IMR-90 (cell line): ENCODE measurements around the gene PRR4. TPM values are rescaled to one million over a fixed set of nuclear protein-coding genes. Genes with fewer than 3 reads are reported as not detected.

Experiments used
- ATAC-seq: fragments of 200-7000 bp; cut with Tn5 transposase; 2 replicates; pipeline ENCODE4 v1.9.1; 2020; ENCODE audit warnings: low read depth, mild to moderate bottlenecking, moderate library complexity
- BruUV-seq: library from RNA; stranded (reverse); fragments of 400-500 nt; replicated peaks from 2 replicates; lab custom pipeline; 2021; lab: Mats Ljungman, UMichigan
- CTCF ChIA-PET: fragments of 300-600 bp; formaldehyde crosslinking; extraction: SDS; loops from one replicate; lab custom pipeline; 2021; ENCODE audit warnings: antibody characterized with exemption; lab: Yijun Ruan, JAX
- POLR2A ChIA-PET: fragments of 300-600 bp; sonication (Branson Sonifier 250); formaldehyde crosslinking; loops from one replicate; lab custom pipeline; 2022; ENCODE audit warnings: antibody characterized with exemption; ENCODE audit not compliant: unreplicated experiment; lab: Charles Lee
- DNase-seq: peaks from one replicate; pipeline ENCODE4 v3.0.0; 2013
- H2AFZ ChIP-seq: replicated peaks from 2 replicates; pipeline ENCODE3; 2013; ENCODE audit warnings: low read length, mild to moderate bottlenecking; ENCODE audit not compliant: poor library complexity
- H2AK5ac ChIP-seq: 2 replicates; pipeline ENCODE4 v1.6.1; 2013; ENCODE audit warnings: low read depth, low read length, inconsistent platforms
- H2AK9ac ChIP-seq: replicated peaks from 2 replicates; pipeline ENCODE3; 2013; ENCODE audit warnings: mild to moderate bottlenecking, low read depth, low read length, moderate library complexity; ENCODE audit not compliant: poor library complexity
- H2BK120ac ChIP-seq: 2 replicates; pipeline ENCODE4 v1.6.1; 2013; ENCODE audit warnings: low read depth, low read length, inconsistent platforms
- H2BK15ac ChIP-seq: 3 replicates; pipeline ENCODE4 v1.6.1; 2013; ENCODE audit warnings: low read depth, low read length, inconsistent platforms
- H2BK20ac ChIP-seq: 2 replicates; pipeline ENCODE4 v1.6.1; 2013; ENCODE audit warnings: low read depth, mild to moderate bottlenecking, inconsistent platforms, low read length, moderate library complexity
- H2BK5ac ChIP-seq: 2 replicates; pipeline ENCODE4 v1.6.1; 2013; ENCODE audit warnings: mild to moderate bottlenecking, low read depth, low read length, inconsistent platforms; ENCODE audit not compliant: poor library complexity, severe bottlenecking
- H3K14ac ChIP-seq: replicated peaks from 2 replicates; pipeline ENCODE4 v1.6.1; 2013; ENCODE audit warnings: low read depth, low read length, inconsistent platforms
- H3K18ac ChIP-seq: 2 replicates; pipeline ENCODE4 v1.6.1; 2013; ENCODE audit warnings: low read depth, low read length, control low read depth
- H3K23ac ChIP-seq: 2 replicates; pipeline ENCODE4 v1.6.1; 2013; ENCODE audit warnings: low read depth, low read length, inconsistent platforms
- H3K27ac ChIP-seq: 2 replicates; pipeline ENCODE4 v1.5.1; 2013; ENCODE audit warnings: mild to moderate bottlenecking, control low read depth, low read length; ENCODE audit not compliant: insufficient read depth
- H3K27me3 ChIP-seq: 2 replicates; pipeline ENCODE4 v1.6.1; 2013; ENCODE audit warnings: low read length; ENCODE audit not compliant: control insufficient read depth, insufficient read depth
- H3K36me3 ChIP-seq: 2 replicates; pipeline ENCODE4 v1.6.1; 2013; ENCODE audit warnings: low read length, mixed read lengths; ENCODE audit not compliant: control insufficient read depth, insufficient read depth
- H3K4ac ChIP-seq: 2 replicates; pipeline ENCODE4 v1.6.1; 2013; ENCODE audit warnings: low read depth, low read length, inconsistent platforms
- H3K4me1 ChIP-seq: 2 replicates; pipeline ENCODE4 v1.6.1; 2013; ENCODE audit warnings: low read length, mixed read lengths; ENCODE audit not compliant: control insufficient read depth, insufficient read depth
- H3K4me2 ChIP-seq: 2 replicates; pipeline ENCODE4 v1.6.1; 2013; ENCODE audit warnings: low read depth, mild to moderate bottlenecking, control low read depth, low read length, moderate library complexity
- H3K4me3 ChIP-seq: 2 replicates; pipeline ENCODE4 v1.5.1; 2013; ENCODE audit warnings: low read depth, mild to moderate bottlenecking, control low read depth, low read length, moderate library complexity; ENCODE audit not compliant: insufficient read depth
- H3K56ac ChIP-seq: 2 replicates; pipeline ENCODE4 v1.6.1; 2013; ENCODE audit warnings: low read length, inconsistent platforms; ENCODE audit not compliant: insufficient read depth; ENCODE audit errors: extremely low read depth
- H3K79me1 ChIP-seq, 2 experiments: 2 replicates each; pipeline ENCODE4 v1.6.1; 2013; ENCODE audit warnings: low read length in 2 of 2, inconsistent platforms in 1 of 2, low read depth in 1 of 2
- H3K9ac ChIP-seq: 2 replicates; pipeline ENCODE4 v1.6.1; 2013; ENCODE audit warnings: low read depth, low read length, control low read depth
- H3K9me1 ChIP-seq: 2 replicates; pipeline ENCODE4 v1.6.1; 2013; ENCODE audit warnings: low read length, inconsistent platforms; ENCODE audit not compliant: insufficient read depth
- H3K9me3 ChIP-seq: 2 replicates; pipeline ENCODE4 v1.6.1; 2013; ENCODE audit warnings: low read length; ENCODE audit not compliant: control insufficient read depth, insufficient read depth
- H4K20me1 ChIP-seq: 2 replicates; pipeline ENCODE4 v1.6.1; 2013; ENCODE audit warnings: low read length, inconsistent platforms; ENCODE audit not compliant: insufficient read depth
- H4K5ac ChIP-seq: 2 replicates; pipeline ENCODE4 v1.6.1; 2013; ENCODE audit warnings: mild to moderate bottlenecking, low read depth, low read length, control low read depth
- H4K8ac ChIP-seq, 2 experiments: 2 replicates each; pipeline ENCODE4 v1.6.1; 2013; ENCODE audit warnings: low read depth in 2 of 2, low read length in 2 of 2, control low read depth in 1 of 2, inconsistent platforms in 1 of 2
- H4K91ac ChIP-seq: 2 replicates; pipeline ENCODE4 v1.6.1; 2013; ENCODE audit warnings: low read depth, low read length, inconsistent platforms; ENCODE audit not compliant: insufficient read depth
- CEBPB ChIP-seq: IDR thresholded peaks from 2 replicates; pipeline ENCODE4 v1.6.1; 2012; ENCODE audit warnings: low read depth, low read length, improper control_type of control experiment
- MAZ ChIP-seq: IDR thresholded peaks from 2 replicates; pipeline ENCODE4 v1.6.1; 2012; ENCODE audit warnings: low read depth, mild to moderate bottlenecking, low read length, improper control_type of control experiment, moderate library complexity, borderline replicate concordance
- POLR2A ChIP-seq: IDR thresholded peaks from 2 replicates; pipeline ENCODE4 v1.6.1; 2012; ENCODE audit warnings: mild to moderate bottlenecking, low read depth, low read length
- SMC3 ChIP-seq: fragments of 150-350 bp; IDR thresholded peaks from 2 replicates; pipeline ENCODE4 v1.6.1; 2016; ENCODE audit warnings: low read depth, mild to moderate bottlenecking, antibody characterized with exemption, low read length, moderate library complexity
- WGBS, 2 experiments: methylation state at CpG; one replicate each; pipeline versions ENCODE4 v1.1.5 to v1.1.7; 2013; ENCODE audit warnings: missing lambda C conversion rate in 2 of 2; ENCODE audit not compliant: insufficient read length in 1 of 2; ENCODE audit errors: extremely low coverage in 2 of 2; 5-methylcytosine and 5-hydroxymethylcytosine counted together
- dilution Hi-C: fragments of 300-500 bp; cut with HindIII; formaldehyde crosslinking; loops from one replicate; pipeline ENCODE4 v1.14.3; 2018; ENCODE audit warnings: low sequenced_read_pairs; ENCODE audit not compliant: unreplicated experiment
- in situ Hi-C: fragments of 300-500 bp; cut with MboI; formaldehyde crosslinking; loops from 3 replicates; pipeline ENCODE4 v1.14.3; 2019; ENCODE audit warnings: low sequenced_read_pairs, inconsistent platforms, mixed read lengths
- intact Hi-C: fragments of 100-400 bp; cut with micrococcal nuclease; formaldehyde crosslinking; loops from 2 replicates; pipeline ENCODE4 v1.10.0; 2022
- polyA plus RNA-seq, 3 experiments: library from polyadenylated mRNA; depleted of rRNA; stranded (reverse); fragments of >200 nt; gene quantifications; 2 replicates each; pipeline ENCODE4 v1.2.3, GENCODE V29; 2012; ENCODE audit warnings: low replicate concordance in 1 of 3
- total RNA-seq: library from RNA; depleted of rRNA; stranded (reverse); fragments of >200 nt; gene quantifications from 2 replicates; pipeline ENCODE4 v1.2.3, GENCODE V29; 2012

PRR4 gene
- total and polyA plus RNA-seq, 2 of the 4 experiments (the other 2 are of a cell fraction): 0.72 to 1.9 TPM

DNA sequence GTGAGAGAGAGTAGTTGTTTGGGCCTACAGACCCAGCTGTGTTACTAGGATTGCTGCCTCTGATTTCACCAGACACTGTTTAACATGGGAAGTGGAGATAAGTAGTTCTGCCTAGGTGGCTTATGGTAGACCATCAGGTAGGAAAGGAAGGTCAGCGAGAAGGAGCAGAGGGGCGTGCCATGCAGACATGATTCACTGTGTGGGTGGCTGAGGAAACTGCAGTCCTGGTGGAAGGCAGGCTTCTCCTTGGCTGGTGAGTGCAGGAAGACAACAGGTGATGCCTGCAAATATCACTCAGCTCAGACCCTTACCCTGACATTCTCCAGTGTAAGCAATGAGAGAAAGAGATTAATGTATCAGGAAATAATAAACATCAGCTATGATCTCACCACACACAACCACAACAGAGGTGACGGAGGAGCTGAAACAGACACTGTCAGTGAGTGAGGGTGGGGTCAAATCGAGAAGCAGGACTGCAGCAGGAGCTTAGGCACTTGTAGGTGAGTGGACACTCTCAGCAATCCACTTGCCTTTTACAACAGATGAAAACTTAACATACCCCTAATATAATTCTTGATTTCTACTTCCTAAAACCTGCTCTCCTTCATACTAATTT is 2.1 kb upstream of the PRR4 start:
- Histone ChIP-seq H3K36me3 (no peaks in the 10 kb centered on the region), H3K14ac (no peak overlapping the region), H3K9ac (no peak overlapping the region), H3K4me1 (no peaks in the 10 kb centered on the region), H2AK5ac (no peak overlapping the region), H3K27ac (no peak overlapping the region), H3K56ac (no peak overlapping the region), H2AFZ (no peak overlapping the region), H3K4me2 (no peak overlapping the region), H3K27me3 (no peaks in the 10 kb centered on the region), H4K91ac (no peak overlapping the region), H3K79me1 (0 out of 4 replicates have a peak, but pooled peaks cover 0 to 6% of the 10 kb centered on the region in 2 experiments), H2BK15ac (no peak overlapping the region), H3K23ac (no peak overlapping the region), H4K20me1 (no peaks in the 10 kb centered on the region), H2AK9ac (no peak overlapping the region), H3K9me1 (peaks cover 7% of the 10 kb centered on the region; the same call in 1 of the 2 replicates), H3K4ac (no peak overlapping the region), H2BK120ac (no peak overlapping the region), H3K4me3 (no peak overlapping the region), H3K9me3 (no peaks in the 10 kb centered on the region; the same call in 1 of the 2 replicates), H3K18ac (no peak overlapping the region), H4K8ac (no peak overlapping the region), H4K5ac (no peak overlapping the region), H2BK5ac (no peak overlapping the region), H2BK20ac (no peak overlapping the region)
- intact Hi-C loops: no loop called here
- DNase-seq (no peak), ATAC-seq (no peak)
- in situ Hi-C loops: no loop called here
- dilution Hi-C loops: no loop called here
- BruUV-seq: no TSS peak
- CTCF ChIA-PET: no interaction called here
- POLR2A ChIA-PET: no interaction called here
- TF ChIP-seq MAZ: no peak
- TF ChIP-seq CEBPB: no peak
- no peak for TF ChIP-seq POLR2A
- no peak for TF ChIP-seq SMC3
- WGBS, 2 experiments: 80% methylated on average over 1 of the region's 4 CpGs; no CpG with 5 or more reads in 1 of the 2 experiments
